HepG2 (cell line): ENCODE results near the gene RTN3. TPM values are rescaled to one million over a fixed set of nuclear protein-coding genes. Genes with fewer than 3 reads are reported as not detected.

Source experiments
- ATAC-seq: fragments of 200-7000 bp; cut with Tn5 transposase; 3 replicates; pipeline ENCODE4 v1.9.1; 2020; ENCODE audit warnings: mild to moderate bottlenecking, moderate library complexity
- BruUV-seq: library from RNA; stranded (reverse); fragments of 400-500 nt; replicated peaks from 2 replicates; lab custom pipeline; 2021; lab: Mats Ljungman, UMichigan
- CTCF ChIA-PET: fragments of 300-600 bp; formaldehyde crosslinking; extraction: SDS; loops from one replicate; lab custom pipeline; 2021; ENCODE audit warnings: low total read pairs, inconsistent platforms, low intra/inter-chr PET ratio; lab: Yijun Ruan, JAX
- POLR2A ChIA-PET: fragments of 350-600 bp; sonication (Branson Sonifier 250); formaldehyde crosslinking; loops from one replicate; lab custom pipeline; 2020; ENCODE audit warnings: antibody characterized with exemption, inconsistent platforms; lab: Yijun Ruan, JAX
- DNase-seq: peaks from one replicate; pipeline ENCODE4 v3.0.0-alpha.2; 2015; ENCODE audit warnings: low spot score
- FAIRE-seq: peaks from 3 replicates; lab custom pipeline; 2011; peaks lifted over from hg19 to GRCh38; lab: Jason Lieb, UNC
- H2AFZ ChIP-seq: one replicate; pipeline ENCODE4 v1.6.1; 2011; ENCODE audit warnings: low read length, inconsistent platforms
- H3K27ac ChIP-seq: fragments of 300-600 bp; 3 replicates; pipeline ENCODE4 v1.8.0; 2011; ENCODE audit warnings: mixed run types, mild to moderate bottlenecking, mixed read lengths, low read length, inconsistent platforms; ENCODE audit not compliant: insufficient read depth; ENCODE audit errors: extremely low read length
- H3K27me3 ChIP-seq, 2 experiments: fragments of 200-600 bp in 1 of 2; 2 replicates in 1 of 2; 3 replicates in 1 of 2; pipeline versions ENCODE4 v1.6.0 to v1.8.0; 2011; ENCODE audit warnings: low read length in 2 of 2, mild to moderate bottlenecking in 2 of 2, moderate library complexity in 2 of 2, inconsistent platforms in 1 of 2; ENCODE audit not compliant: insufficient read depth in 2 of 2, control insufficient read depth in 1 of 2
- H3K36me3 ChIP-seq, 2 experiments: fragments of 200-600 bp in 1 of 2; replicated peaks in 1 of 2; 2 replicates in 1 of 2; 3 replicates in 1 of 2; pipeline versions ENCODE4 v1.5.1 to v1.8.0; 2011; ENCODE audit warnings: low read length in 2 of 2, inconsistent platforms in 1 of 2; ENCODE audit not compliant: insufficient read depth in 2 of 2, control insufficient read depth in 1 of 2
- H3K4me1 ChIP-seq: 2 replicates; pipeline ENCODE4 v1.5.1; 2012; ENCODE audit warnings: low read length, inconsistent platforms; ENCODE audit not compliant: insufficient read depth
- H3K4me2 ChIP-seq: 2 replicates; pipeline ENCODE4 v1.6.0; 2011; ENCODE audit warnings: low read depth, low read length, inconsistent platforms
- H3K4me3 ChIP-seq, 3 experiments: fragments of 200-600 bp in 1 of 3; sonication (generic), shearing (Covaris generic) in 1 of 3; replicated peaks in 1 of 3; 2 replicates each; pipeline ENCODE4 v1.5.1; 2011 to 2016; ENCODE audit warnings: low read length in 3 of 3, inconsistent platforms in 2 of 3, low read depth in 2 of 3, mild to moderate bottlenecking in 2 of 3, control low read depth in 1 of 3, mixed read lengths in 1 of 3; ENCODE audit not compliant: insufficient read depth in 1 of 3
- H3K79me2 ChIP-seq: one replicate; pipeline ENCODE4 v1.6.1; 2011; ENCODE audit warnings: low read length, inconsistent platforms; ENCODE audit not compliant: insufficient read depth
- H3K9ac ChIP-seq: 2 replicates; pipeline ENCODE4 v1.6.0; 2011; ENCODE audit warnings: mild to moderate bottlenecking, low read depth, low read length, inconsistent platforms; ENCODE audit not compliant: insufficient read depth
- H3K9me3 ChIP-seq: 2 replicates; pipeline ENCODE4 v1.5.1; 2012; ENCODE audit warnings: mild to moderate bottlenecking, low read length
- H4K20me1 ChIP-seq: 2 replicates; pipeline ENCODE4 v1.6.0; 2011; ENCODE audit warnings: inconsistent platforms, mild to moderate bottlenecking, low read length, moderate library complexity; ENCODE audit not compliant: insufficient read depth
- ADNP ChIP-seq: sonication (generic); formaldehyde crosslinking; IDR thresholded peaks from 2 replicates; pipeline ENCODE4 v1.4.0; 2020; ENCODE audit warnings: missing genetic modification reagents
- AHR ChIP-seq: IDR thresholded peaks from 2 replicates; pipeline ENCODE4 v1.6.1; 2018; ENCODE audit warnings: missing genetic modification reagents, missing compliant biosample characterization
- CEBPB ChIP-seq: IDR thresholded peaks from 2 replicates; pipeline ENCODE4 v1.6.1; 2011; ENCODE audit warnings: low read depth, low read length, improper control_type of control experiment, borderline replicate concordance
- CREB1 ChIP-seq, 2 experiments: fragments of 450-650 bp in 1 of 2; IDR thresholded peaks; 2 replicates each; pipeline ENCODE4 v1.6.1; 2016 to 2017; ENCODE audit warnings: control low read depth in 1 of 2, mild to moderate bottlenecking in 1 of 2, missing compliant biosample characterization in 1 of 2, missing genetic modification characterization in 1 of 2
- HCFC1 ChIP-seq: fragments of 150-350 bp; IDR thresholded peaks from 2 replicates; pipeline ENCODE4 v1.6.1; 2014; ENCODE audit warnings: low read depth, low read length
- SMAD3 ChIP-seq: sonication (generic); formaldehyde crosslinking; IDR thresholded peaks from 2 replicates; pipeline ENCODE4 v1.4.0; 2020; ENCODE audit warnings: missing genetic modification reagents
- ZKSCAN5 ChIP-seq: sonication (generic); formaldehyde crosslinking; IDR thresholded peaks from 2 replicates; pipeline ENCODE4 v1.5.1; 2020; ENCODE audit warnings: mild to moderate bottlenecking, missing genetic modification reagents
- ZNF619 ChIP-seq: sonication (generic); formaldehyde crosslinking; IDR thresholded peaks from 2 replicates; pipeline ENCODE4 v1.4.0; 2020; ENCODE audit warnings: mild to moderate bottlenecking, missing genetic modification reagents
- ZSCAN30 ChIP-seq: sonication (generic); formaldehyde crosslinking; IDR thresholded peaks from 2 replicates; pipeline ENCODE4 v1.5.0; 2020; ENCODE audit warnings: mild to moderate bottlenecking, missing genetic modification reagents
- WGBS: methylation state at CpG from one replicate; pipeline ENCODE4 v1.1.6; 2017; ENCODE audit warnings: low lambda C conversion rate; 5-methylcytosine and 5-hydroxymethylcytosine counted together
- in situ Hi-C: cut with HindIII; loops from 2 replicates; pipeline ENCODE4 v1.10.0; 2017; ENCODE audit warnings: low pct_unique_long_range_greater_than_20kb; ENCODE audit not compliant: extremely low pct_ligation_motif_present
- intact Hi-C: fragments of 100-400 bp; cut with micrococcal nuclease; formaldehyde crosslinking; loops from one replicate; pipeline ENCODE4 v1.10.0; 2022; ENCODE audit not compliant: unreplicated experiment
- polyA plus RNA-seq, 8 experiments: library from polyadenylated mRNA; depleted of rRNA in 3 of 8; stranded (reverse) in 7 of 8; unstranded in 1 of 8; fragments of >200 nt; fragmentation: Illumina TruSeq in 4 of 8; extraction: Trizol in 4 of 8; gene quantifications; 2 replicates each; pipeline versions ENCODE4 v1.2.1 to v1.2.3, GENCODE V29; 2011 to 2016; ENCODE audit warnings: low read depth in 4 of 8, missing spikeins in 1 of 8, mixed read lengths in 1 of 8; ENCODE audit not compliant: insufficient read depth in 1 of 8
- total RNA-seq, 5 experiments: library from RNA; depleted of rRNA; stranded (reverse); fragments of >200 nt; fragmentation: Illumina TruSeq; extraction: Trizol; gene quantifications; 2 replicates each; pipeline ENCODE4 v1.2.3, GENCODE V29; 2016; ENCODE audit warnings: low read depth in 1 of 5
- TF ChIP-seq, protein P1 (sequence below): sonication (generic); formaldehyde crosslinking; conservative IDR thresholded peaks from 2 replicates; pipeline ENCODE4 v1.4.0; 2020; ENCODE audit warnings: missing genetic modification reagents
- TF ChIP-seq, protein P2 (sequence below): sonication (generic); formaldehyde crosslinking; IDR thresholded peaks from 2 replicates; pipeline ENCODE4 v1.9.0; 2021; ENCODE audit warnings: missing genetic modification reagents, borderline replicate concordance
- TF ChIP-seq, protein P3 (sequence below): sonication (generic); formaldehyde crosslinking; IDR thresholded peaks from 2 replicates; pipeline ENCODE4 v1.4.0; 2020; ENCODE audit warnings: missing genetic modification reagents
- TF ChIP-seq, protein P4 (sequence below): IDR thresholded peaks from 2 replicates; pipeline ENCODE4 v1.6.1; 2018; ENCODE audit warnings: missing genetic modification reagents, mild to moderate bottlenecking, missing compliant biosample characterization

Gene RTN3
- total and polyA plus RNA-seq, 2 of the 13 experiments (the other 11 are each of a cell fraction or from before 2014, with no cell fraction given) = 32.2 to 41.1 TPM

DNA sequence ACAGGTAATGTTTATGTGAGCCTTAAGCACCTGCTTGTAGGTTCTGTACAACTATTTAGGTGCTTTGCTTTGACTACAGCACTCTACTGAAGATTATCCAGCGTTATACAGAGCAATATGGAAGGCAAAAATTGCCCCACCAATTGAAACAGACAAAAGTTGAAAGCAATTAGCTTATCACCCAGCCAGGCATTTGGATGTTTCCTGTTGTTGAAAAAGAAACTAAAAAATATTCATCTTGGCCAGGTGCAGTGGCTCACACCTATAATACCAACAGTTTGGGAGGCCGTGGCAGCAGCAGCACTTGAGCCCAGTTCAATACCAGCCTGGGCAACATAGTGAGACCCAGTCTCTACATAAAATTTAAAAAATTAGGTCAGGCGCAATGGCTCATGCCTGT is 28.6 kb upstream of the RTN3 start:
- CTCF ChIA-PET = no interaction called here
- DNase-seq = no peak

DNA sequence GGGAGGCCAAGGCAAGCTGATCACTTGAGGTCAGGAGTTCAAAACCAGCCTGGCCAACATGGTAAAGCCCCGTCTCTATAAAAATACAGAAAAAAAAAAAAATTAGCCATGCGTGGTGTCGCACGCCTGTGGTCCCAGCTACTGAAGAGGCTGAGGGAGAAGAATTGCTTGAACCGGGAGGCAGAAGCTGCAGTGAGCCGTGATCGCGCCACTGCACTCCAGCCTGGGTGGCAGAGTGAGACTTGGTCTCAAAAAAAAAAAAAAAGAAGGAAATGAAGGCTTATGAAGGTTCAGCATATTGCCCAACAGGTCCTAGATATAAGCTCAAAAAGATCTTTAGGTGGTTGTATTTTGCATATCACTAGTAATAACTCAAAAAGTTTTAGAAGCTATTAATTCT is 20.3 kb upstream of the RTN3 start:
- H3K9ac ChIP-seq = no peak overlapping the region
- H3K27me3 ChIP-seq = no peaks in the 10 kb centered on the region; a peak in 1 of 5 replicates
- no peak for ATAC-seq
- H3K4me1 ChIP-seq = no peaks in the 10 kb centered on the region
- WGBS = 69% methylated on average over 8 of the region's 8 CpGs
- H3K79me2 ChIP-seq = no peaks in the 10 kb centered on the region
- no peak overlapping the region for H2AFZ ChIP-seq
- no peak overlapping the region for H3K4me2 ChIP-seq
- intact Hi-C loops = no loop called here
- no peak overlapping the region for H3K27ac ChIP-seq
- ChIA-PET CTCF (no interaction called here), POLR2A (no interaction called here)
- DNase-seq = no peak
- no peaks in the 10 kb centered on the region for H3K36me3 ChIP-seq
- in situ Hi-C loops = no loop called here
- FAIRE-seq = no peak
- no TSS peak for BruUV-seq
- no peaks in the 10 kb centered on the region for H4K20me1 ChIP-seq
- H3K9me3 ChIP-seq = no peaks in the 10 kb centered on the region
- no peak overlapping the region for H3K4me3 ChIP-seq
- TF ChIP-seq ZSCAN30 (CRISPR knock-in tag) (no peak), SMAD3 (CRISPR knock-in tag) (no peak), ADNP (no peak), AHR (no peak), CREB1 (IDR thresholded peaks at IDR 0.05) (no peak), CREB1 (CRISPR knock-in tag; IDR thresholded peaks at IDR 0.05) (no peak), HCFC1 (no peak), ZKSCAN5 (no peak)
- TF ChIP-seq, protein P1, sequence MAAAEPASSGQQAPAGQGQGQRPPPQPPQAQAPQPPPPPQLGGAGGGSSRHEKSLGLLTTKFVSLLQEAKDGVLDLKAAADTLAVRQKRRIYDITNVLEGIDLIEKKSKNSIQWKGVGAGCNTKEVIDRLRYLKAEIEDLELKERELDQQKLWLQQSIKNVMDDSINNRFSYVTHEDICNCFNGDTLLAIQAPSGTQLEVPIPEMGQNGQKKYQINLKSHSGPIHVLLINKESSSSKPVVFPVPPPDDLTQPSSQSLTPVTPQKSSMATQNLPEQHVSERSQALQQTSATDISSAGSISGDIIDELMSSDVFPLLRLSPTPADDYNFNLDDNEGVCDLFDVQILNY (CRISPR knock-in tag) = no peak
- TF ChIP-seq, protein P2, sequence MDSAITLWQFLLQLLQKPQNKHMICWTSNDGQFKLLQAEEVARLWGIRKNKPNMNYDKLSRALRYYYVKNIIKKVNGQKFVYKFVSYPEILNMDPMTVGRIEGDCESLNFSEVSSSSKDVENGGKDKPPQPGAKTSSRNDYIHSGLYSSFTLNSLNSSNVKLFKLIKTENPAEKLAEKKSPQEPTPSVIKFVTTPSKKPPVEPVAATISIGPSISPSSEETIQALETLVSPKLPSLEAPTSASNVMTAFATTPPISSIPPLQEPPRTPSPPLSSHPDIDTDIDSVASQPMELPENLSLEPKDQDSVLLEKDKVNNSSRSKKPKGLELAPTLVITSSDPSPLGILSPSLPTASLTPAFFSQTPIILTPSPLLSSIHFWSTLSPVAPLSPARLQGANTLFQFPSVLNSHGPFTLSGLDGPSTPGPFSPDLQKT (CRISPR knock-in tag) = no peak
- TF ChIP-seq, protein P3, sequence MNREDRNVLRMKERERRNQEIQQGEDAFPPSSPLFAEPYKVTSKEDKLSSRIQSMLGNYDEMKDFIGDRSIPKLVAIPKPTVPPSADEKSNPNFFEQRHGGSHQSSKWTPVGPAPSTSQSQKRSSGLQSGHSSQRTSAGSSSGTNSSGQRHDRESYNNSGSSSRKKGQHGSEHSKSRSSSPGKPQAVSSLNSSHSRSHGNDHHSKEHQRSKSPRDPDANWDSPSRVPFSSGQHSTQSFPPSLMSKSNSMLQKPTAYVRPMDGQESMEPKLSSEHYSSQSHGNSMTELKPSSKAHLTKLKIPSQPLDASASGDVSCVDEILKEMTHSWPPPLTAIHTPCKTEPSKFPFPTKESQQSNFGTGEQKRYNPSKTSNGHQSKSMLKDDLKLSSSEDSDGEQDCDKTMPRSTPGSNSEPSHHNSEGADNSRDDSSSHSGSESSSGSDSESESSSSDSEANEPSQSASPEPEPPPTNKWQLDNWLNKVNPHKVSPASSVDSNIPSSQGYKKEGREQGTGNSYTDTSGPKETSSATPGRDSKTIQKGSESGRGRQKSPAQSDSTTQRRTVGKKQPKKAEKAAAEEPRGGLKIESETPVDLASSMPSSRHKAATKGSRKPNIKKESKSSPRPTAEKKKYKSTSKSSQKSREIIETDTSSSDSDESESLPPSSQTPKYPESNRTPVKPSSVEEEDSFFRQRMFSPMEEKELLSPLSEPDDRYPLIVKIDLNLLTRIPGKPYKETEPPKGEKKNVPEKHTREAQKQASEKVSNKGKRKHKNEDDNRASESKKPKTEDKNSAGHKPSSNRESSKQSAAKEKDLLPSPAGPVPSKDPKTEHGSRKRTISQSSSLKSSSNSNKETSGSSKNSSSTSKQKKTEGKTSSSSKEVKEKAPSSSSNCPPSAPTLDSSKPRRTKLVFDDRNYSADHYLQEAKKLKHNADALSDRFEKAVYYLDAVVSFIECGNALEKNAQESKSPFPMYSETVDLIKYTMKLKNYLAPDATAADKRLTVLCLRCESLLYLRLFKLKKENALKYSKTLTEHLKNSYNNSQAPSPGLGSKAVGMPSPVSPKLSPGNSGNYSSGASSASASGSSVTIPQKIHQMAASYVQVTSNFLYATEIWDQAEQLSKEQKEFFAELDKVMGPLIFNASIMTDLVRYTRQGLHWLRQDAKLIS (CRISPR knock-in tag) = no peak

More for the DNA sequence above, 28.6 kb upstream of the RTN3 start:
- Histone ChIP-seq H3K4me2 (no peak overlapping the region), H3K9me3 (no peaks in the 10 kb centered on the region), H3K9ac (no peak overlapping the region), H3K4me1 (no peaks in the 10 kb centered on the region), H2AFZ (no peak overlapping the region), H3K27me3 (no peaks in the 10 kb centered on the region), H3K79me2 (no peaks in the 10 kb centered on the region), H3K36me3 (no peaks in the 10 kb centered on the region), H3K4me3 (no peak overlapping the region), H3K27ac (no peak overlapping the region), H4K20me1 (no peaks in the 10 kb centered on the region)
- FAIRE-seq (no peak), ATAC-seq (no peak)
- POLR2A ChIA-PET = no interaction called here
- 86% methylated on average over 3 of the region's 3 CpGs for WGBS
- in situ Hi-C loops = no loop called here
- intact Hi-C loops = no loop called here
- no TSS peak for BruUV-seq
- TF ChIP-seq, protein P4, sequence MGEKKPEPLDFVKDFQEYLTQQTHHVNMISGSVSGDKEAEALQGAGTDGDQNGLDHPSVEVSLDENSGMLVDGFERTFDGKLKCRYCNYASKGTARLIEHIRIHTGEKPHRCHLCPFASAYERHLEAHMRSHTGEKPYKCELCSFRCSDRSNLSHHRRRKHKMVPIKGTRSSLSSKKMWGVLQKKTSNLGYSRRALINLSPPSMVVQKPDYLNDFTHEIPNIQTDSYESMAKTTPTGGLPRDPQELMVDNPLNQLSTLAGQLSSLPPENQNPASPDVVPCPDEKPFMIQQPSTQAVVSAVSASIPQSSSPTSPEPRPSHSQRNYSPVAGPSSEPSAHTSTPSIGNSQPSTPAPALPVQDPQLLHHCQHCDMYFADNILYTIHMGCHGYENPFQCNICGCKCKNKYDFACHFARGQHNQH = no peak
- TF ChIP-seq CEBPB (no peak), ZNF619 (no peak)
